Measurements from ENCODE around the gene TEKT5.
A peak's percentile ranks its signal among the peaks of the same experiment; 100 is the strongest.
"Not testable (repeated sequence)": the region's sequence is repeated elsewhere in the genome, so short reads cannot be mapped to it uniquely, and the experiment has no call there.

The TEKT5 gene

DNA sequence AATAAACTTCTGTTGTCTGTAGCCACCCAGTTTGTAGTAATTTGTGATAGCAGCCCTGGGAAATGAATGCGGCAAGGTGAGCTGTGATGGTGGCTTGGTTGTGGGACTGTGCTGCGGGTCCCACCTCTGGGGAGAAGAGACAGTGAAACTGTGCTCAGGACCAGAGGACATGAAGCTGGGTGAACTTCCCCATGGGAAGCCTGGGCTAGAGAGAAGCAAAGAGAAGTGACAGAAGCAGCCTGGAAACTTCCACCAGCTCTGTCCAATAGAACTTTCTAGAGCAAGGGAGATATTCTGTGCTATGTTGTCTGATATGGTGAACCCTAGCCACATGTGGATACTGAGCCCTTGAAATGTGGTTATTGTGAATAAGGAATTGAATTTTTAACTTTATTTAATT is 62.8 kb downstream of the TEKT5 start:
- no peak for DNase-seq (ENCODE audit: low spot score)

DNA sequence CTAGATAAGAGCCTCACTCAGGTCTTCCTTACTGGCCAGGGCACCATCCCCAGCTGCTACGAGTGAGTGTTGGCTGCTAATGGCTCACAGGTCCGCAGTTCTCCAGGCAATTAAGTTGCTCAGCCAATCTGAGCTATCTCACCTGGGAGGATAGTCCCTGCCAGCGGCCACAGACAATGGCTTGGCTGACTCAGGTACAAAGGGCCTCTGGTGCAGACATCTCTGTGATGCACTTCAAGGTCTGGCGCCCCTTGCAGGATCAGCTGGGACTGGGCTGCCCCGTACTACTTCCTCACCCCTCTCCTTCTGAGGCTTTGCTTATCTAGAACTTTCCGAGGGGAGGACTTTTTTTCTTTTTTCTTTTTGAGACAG is 65.2 kb downstream of the TEKT5 start:
- DNase-seq (ENCODE audit: low spot score): no peak

DNA sequence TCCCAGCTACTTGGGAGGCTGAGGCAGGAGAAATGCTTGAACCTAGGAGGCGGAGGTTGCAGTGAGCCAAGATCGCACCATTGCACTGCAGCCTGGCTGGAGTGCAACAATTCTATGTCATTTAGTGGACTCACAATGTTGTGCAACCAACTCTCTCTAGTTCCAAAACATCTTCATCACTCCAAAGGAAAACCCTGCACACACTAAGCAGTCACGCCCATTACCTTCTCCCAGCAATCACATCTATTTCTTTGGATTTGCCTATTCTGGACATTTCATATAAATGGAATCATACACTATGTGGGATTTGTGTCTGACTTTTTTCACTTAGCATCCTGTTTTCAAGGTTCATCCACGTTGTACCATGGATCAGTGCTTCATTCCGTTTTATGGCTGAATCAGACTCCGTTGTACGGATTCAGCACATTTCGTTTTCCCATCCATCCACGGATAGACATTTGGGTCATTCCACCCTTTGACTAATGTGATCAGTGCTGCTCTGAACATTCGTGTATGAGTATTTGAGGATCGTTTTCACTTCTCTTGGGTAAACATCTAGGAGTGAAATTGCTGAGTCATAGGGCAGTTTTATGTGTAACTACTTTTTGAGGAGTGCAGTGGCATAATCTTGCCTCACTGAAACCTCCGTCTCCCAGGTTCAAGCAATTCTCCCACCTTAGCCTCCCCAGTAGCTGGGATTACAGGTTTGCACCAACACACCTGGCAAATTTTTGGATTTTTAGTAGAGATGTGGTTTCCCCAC is 69.0 kb downstream of the TEKT5 start:
- peak; percentile 56 for DNase-seq (ENCODE audit: low spot score)

DNA sequence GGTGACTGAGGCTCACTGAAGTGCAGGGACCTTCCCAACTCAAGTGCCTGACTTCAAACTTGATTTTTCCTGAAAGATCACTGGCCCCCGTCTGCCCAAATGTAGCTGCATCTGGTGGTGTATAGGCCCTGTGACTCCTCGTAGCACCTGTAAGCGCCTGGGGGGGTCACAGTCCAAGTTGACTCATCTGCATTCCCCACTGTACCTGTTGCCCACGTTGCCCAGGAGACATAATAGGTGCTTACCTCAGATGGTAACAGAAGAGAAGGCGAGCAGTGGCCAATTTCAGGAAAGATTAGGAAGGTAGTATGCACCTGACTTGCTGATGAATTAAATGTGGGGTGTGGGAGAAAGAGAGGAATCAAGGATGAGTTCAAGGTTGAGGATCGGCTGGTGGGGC is 70.2 kb downstream of the TEKT5 start:
- no peak for DNase-seq (ENCODE audit: low spot score)

DNA sequence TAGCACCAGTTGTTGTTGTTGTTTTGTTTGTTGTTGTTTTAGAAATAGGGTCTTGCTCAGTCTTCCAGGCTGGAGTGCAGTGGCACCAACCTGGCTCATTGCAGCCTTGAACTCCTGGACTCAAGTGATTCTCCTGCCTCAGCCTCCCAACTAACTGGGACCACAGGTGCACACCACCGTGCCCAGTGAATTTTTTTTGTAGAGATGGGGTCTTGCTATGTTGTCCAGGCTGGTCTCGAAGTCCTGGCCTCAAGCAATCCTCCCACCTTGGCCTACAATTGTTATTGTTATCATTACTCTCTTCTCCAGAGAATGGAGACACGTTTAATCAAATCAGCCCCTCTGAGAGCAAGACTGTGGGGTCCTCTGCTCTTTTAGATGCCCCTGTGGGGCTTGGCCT is 71.7 kb downstream of the TEKT5 start:
- DNase-seq (ENCODE audit: low spot score): no peak

DNA sequence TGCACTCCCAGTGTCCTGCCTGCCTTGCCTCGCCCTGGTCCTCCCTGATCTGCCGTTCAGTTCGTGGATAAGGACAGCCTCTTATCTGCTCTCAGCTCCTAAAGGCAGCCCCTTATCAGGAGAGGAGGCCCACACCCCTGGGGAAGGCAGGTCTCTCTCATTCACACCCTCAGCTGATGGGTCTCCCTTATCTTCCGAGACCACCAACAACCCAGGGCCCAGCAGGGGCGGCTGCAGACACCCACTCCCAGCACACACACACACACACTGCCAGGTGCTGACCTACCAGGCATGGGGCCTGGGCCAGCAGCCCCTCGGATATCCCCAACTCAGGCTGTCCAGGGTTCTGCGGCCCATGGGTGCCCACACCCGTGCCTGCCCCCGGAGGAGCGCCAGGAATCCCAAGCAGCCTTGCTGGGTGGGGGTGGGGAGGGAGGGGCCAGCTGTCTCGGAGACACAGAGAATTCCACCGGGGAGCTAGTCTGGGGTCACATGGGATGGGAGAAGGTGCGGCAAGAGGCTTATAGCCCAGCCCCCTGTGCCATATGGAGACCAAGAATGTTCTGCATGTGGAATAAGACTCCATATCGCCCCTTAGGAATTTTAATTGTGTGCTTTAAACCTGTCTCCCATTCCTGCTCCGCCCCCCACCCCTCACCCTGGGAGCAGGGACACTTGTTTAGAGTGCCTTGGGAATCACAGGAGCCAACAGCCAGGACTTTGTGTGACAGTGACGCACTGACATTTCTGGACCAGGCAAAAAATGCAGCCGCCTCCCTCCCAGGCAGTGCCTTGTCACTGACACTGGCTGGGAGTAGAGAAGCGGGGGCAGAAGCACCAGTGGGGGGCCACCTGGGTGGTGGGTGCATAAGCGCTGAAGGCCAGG is 72.5 kb downstream of the TEKT5 start:
- peak; percentile 37 for DNase-seq (ENCODE audit: low spot score)

DNA sequence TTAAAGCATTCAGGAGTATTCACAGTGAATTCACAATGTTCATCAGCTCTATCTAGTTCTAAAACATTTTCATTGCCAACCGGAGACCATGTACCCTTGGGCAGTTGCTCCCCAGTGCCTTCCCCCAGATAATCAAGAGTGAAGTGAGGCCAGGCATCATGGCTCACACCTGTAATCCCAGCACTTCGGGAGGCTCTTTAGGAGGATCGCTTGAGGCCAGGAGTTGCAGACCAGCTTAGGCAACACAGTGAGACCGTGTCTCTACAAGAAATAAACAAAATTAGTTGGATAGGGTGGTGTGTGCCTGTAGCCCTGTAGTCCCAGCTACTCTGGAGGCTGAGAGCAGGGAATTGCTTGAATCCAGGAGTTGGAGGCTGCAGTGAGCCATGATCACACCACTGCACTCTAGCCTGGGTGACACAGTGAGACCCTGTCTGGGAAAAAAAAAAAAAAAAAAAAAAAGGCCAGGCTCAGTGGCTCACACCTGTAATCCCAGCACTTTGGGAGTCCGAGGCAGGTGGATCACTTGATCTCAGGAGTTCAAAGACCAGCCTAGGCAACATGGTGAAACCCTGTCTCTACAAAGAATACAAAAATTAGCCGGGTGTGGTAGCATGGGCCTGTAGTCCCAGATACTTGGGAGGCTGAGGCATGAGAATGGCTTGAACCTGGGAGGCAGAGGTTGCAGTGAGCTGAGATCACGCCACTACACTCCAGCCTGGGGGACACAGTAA is 73.3 kb downstream of the TEKT5 start:
- not testable (repeated sequence) for DNase-seq (ENCODE audit: low spot score)

DNA sequence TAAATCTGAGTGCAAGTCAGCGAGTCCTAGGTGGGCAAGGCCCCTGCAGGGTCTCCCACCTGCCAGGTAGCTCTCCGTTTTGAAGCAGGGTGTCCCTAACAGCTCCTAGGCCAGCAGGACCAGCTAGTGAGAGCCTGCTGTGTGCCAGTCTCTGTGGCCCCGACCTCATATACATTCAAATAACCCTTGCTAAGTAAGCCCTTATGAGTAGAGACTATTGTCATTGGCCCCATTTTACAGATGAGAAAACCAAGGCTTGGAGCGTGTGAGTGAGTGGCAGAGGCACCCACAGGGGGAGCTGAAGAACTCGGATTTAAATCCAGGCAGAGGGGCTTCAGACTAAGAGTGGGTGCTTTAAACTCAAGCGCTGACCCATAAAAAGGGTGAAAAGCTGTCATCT is 74.6 kb downstream of the TEKT5 start:
- no peak for DNase-seq (ENCODE audit: low spot score)

DNA sequence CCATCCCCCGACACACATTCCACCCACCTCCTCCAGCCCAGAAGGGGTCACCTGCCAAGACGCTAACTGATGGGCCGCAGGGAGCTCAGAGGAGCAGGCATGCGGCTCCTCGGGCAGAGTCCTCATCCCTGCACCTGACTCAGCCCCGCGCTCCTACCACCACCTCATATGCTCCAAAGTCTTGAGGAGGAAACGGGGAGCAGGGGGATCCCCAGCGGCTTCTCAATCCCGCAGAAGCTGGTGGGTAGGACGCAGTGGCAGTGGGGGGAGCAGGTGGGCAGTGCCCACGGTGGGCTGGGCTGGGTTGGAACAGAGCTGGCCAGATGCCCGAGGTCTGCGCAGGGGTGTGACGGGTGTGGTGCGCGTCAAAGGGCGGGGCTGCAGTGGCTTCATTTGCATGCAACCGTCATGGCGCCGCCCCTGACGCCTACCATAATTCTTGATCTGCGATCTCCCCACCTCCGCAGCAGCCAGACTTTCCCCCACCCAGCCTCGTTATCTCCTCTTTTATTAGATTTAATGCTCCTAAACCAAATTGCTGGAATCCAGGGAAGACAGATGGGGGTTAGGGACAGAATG is 75.4 kb downstream of the TEKT5 start:
- peak; percentile 65 for DNase-seq (ENCODE audit: low spot score)

DNA sequence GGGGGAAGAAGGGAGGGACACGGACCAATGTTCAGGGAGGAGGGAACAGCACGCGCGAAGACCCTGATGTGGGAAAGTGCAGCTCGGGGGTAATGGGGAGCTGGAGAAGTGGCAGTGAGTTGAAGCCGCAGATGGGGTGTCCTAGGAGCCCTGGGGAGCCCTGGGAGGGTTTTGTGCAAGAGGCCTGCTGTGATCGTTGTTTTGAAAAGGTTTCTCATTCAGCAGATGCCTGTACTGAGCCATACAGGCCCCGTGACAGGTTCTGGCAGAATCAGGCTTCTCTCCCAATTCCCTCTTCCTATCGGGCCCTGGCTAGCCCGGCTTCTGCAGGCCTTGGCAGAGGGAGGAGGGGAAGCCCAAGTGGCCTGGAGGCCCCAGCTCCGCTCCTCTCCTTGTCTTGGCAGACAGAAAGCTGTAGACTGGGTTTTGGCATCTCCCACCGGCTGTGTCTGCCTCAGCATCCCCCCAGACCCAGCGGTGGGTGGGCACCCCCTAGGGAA is 76.0 kb downstream of the TEKT5 start:
- DNase-seq (ENCODE audit: low spot score): no peak

DNA sequence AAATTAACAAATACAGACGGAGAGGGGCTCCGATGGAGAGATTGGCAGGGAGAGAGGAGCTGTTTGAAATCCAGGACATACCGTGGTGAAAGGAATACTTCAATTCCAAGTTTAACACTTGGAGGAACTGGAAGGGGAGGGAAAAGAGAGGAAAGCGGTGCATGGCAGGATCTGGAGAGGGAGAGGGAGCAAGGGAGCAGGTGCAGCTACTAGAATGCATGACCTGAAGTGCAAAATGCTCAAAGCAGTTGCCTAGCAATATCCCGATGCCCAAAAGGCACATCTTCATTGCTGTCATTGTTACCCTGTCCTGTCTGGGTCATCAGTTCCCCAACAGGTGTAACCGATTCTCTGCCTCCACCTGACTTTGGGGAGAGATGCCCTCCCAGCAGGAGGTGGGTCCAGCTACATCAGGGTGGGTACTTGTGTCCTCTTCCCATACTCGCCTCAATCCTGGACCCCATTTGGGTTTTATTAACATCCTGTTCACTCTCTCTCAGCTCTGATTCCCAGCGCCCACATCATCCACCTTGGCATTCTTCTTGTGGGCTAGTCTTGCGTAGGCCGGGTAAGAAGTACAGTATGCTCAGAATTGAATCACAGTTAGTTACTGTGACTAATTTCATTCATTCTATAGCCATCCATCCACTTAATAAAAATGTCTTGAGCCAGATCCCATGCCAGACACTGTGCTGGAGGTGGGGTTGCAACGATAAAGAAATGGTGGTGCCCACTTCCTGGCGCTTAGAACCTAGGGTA is 76.9 kb downstream of the TEKT5 start:
- DNase-seq (ENCODE audit: low spot score): no peak

DNA sequence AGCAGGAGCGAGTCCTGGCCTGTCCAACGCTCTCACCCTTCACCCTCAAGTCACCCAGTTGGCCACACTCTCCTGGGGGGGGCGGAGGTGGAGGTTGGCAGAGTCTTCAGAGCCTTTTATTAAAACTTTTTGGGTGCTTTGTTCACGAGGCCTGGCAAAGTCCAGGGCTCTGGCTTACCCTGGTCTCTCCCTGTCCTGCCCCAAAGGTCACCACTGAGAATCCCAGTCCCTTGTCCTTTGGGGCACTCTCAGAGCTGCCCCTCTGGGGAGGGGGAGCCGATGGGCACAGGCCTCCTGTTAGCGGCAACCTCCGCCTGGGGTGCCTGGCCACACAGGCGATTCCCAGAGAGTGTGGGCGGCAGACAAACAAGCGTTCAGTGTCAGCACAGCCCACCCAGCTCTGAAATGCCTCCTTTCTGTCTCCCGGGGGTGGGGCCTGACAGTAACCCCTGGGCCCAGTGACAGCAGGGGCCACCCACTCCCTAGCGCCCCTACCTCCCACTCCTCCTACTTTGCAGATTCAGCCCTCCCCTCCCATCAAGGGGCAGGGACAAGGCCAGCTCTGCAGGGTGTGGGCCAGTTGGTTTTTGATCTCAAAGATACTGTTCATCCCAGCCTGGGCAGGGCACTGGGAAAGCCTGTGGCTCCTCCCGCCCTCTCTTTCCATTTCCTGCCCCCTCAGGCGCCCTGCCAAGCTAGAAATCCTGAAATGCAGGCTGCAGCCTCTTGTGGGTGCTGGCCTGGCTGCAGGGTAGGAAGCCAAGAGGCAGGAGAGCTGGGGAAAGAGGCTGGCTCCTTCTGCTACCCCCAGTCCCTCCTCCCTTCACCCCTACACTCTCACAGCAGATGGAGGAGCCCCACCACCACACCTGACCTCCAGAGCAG is 77.7 kb downstream of the TEKT5 start:
- DNase-seq (ENCODE audit: low spot score): no peak

DNA sequence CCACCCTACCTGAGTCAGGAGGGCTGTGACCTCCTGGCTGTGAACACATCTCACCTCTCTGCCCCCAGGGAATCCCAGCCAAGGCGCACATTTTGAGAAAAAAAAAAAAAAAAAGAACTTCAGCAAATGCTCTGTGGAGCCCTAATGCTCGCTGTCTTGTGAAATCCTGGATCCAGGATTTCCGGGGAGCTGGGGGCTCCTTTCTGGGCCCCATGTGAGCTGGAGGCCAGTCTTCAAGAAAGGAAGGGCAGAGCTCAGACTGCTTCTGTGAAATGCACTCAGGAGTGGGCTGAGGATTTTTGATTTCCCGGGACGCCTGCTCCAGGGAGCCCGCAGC is 78.3 kb downstream of the TEKT5 start:
- DNase-seq (ENCODE audit: low spot score): no peak

DNA sequence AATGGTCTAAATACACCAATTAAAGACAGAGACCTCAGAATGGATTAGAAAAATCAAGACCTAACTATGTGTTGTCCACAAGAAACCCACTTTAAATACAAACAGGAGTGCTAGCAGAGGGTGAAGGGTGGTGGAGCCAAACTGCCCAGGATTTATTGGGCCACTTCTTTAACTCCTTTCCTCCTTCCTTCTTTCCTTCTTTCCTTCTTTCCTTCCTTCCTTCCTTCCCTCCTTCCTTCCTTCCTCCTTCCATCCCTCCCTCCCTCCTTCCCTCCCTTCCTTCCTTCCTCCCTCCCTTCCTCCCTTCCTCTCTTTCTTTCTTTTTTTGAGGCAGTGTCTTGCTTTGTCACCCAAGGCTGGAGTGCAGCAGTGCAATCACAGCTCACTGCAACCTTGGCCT is 80.0 kb downstream of the TEKT5 start:
- DNase-seq (ENCODE audit: low spot score): no peak

DNA sequence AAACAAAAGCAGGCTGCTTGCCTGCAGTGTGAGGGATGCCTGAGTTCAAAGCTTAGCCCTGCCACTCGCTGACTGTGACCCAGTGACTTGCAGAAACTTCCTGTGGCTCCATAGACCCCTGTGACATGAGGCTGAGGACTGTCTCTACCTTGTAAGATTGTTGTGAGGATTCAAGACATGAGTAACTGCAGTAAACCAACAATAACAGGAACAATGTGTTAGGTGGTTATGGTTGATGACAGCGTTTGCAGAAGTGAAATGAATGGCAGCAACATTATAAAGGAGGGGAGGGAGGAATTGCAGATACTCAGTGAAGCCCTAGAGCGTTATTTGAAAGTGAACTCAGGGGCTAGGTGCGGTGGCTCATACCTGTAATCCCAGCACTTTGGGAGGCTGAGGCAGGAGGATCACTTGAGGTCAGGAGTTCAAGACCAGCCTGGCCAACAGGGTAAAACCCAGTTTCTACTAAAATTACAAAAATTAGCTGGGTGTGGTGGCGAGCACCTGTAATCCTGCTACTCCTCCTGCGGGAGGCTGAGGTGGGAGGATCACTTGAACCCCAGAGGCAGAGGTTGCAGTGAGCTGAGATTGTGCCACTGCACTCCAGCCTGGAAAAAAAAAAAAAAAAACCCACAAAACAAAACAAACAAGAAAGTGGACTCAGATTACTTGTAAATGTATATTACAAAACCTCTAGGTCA is 80.8 kb downstream of the TEKT5 start:
- DNase-seq (ENCODE audit: low spot score): no peak

DNA sequence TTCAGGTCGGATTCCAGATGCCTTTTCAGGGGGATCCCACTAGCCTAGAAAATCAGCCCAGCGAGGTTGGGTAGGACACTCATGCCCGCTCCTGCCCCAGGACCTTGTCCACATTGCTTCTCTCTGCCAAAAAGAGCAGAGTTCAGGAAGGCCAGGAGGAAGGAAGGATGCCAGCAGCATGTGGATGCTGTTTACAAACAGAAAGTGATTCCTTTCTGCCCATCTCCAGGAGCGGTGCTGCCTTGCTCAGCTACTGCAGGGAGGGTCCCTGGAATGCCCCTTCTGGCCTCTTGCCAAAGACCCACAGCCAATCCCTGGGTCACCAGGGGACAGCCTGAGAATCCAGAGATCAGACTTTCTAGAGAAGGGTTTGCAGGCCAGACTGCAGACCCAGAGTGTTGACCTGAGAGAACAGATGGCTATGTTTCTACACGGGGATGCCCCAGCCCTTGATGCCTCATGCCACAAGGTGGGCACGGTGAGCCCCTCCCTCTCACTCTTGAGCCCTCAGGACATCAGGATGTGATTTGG is 82.0 kb downstream of the TEKT5 start:
- DNase-seq (ENCODE audit: low spot score): no peak

DNA sequence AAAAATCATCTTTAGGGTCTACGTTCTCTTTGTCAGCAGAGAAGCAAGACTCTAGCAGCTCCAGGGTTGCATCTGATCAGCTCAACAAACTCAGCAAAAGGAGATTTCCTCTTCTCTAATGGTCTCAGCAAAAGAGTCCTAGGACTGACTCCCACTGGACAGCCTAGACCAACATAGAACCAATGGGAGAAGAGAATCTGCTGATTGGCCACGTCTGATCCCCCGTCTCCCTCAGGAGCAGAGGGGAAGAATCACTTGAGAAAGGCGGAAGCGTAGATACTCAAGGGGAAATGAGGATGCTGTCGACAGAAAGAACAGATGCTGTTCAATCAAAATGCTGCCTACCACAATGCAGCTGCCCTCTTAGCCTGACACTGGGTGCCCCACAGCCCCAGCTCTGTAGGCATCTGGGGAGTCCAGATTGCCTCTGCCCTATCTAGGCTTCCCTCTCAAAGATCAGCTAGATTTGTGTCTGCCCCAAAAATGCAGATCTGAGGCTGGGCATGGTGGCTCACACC is 82.8 kb downstream of the TEKT5 start:
- no peak for DNase-seq (ENCODE audit: low spot score)

DNA sequence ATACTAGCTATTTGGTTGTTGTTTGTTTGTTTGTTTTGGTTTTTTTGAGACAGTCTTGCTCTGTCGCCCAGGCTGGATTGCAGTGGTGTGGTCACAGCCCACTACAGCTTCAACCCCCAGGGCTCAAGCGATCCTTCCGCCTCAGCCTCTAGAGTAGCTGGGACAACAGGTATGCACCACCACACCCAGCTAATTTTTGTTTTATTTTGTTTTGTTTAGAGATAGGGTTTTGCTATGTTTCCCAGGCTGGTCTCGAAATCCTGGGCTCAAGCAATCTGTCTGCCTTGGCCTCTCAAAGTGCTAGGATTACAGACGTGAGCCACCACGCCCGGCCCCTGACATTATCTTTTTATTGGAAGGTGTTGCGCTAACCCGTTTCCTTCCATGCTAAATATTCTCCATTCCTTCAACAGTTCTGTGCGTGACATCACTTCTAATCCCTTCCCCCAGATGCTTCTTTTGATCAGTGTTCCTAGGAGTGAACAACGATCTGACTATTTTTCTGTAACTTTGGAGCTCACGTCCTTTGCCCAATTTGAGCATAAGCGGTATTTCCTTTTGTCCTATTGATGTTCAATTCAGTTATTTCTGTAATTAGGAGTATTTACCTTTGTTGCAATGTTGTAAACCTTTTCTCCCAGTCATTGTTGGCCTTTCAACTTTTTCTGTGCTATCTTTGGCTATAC is 84.1 kb downstream of the TEKT5 start:
- DNase-seq (ENCODE audit: low spot score): no peak

DNA sequence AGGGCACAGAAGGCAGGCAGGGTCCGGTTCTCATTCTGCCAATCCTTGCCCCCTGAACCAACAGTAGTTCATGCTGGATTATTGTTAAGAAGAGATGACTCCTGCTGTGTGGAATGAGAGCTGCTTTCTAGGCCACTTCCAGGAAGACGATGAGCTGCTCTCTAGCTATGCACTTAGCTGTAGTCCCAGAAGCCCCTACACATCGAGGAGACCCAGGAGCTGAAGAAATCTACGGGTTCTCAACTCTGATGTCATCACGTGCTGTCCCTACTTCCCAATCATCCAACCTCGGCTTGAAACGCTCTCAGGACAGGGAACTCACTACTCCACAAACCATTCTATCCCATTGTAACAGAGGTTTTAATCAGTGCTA is 85.3 kb downstream of the TEKT5 start:
- DNase-seq (ENCODE audit: low spot score): no peak

All from hematopoietic multipotent progenitor cell treated with erythropoietin and hydrocortisone succinate and interleukin-3 and kit ligand, for 17 days (in vitro differentiated cells).